Endothelial cell of umbilical vein (primary cell): ENCODE measurements around the gene RAB3IL1. TPM values are rescaled to one million over a fixed set of nuclear protein-coding genes. Genes with fewer than 3 reads are reported as not detected.
A peak's percentile ranks its signal among the peaks of the same experiment; 100 is the strongest.

Source experiments
- BruUV-seq: library from RNA; stranded (reverse); fragments of 400-500 nt; replicated peaks from 2 replicates; lab custom pipeline; 2021; lab: Mats Ljungman, UMichigan
- CTCF ChIA-PET: fragments of 300-600, 350-600 bp; sonication (Branson Sonifier 250); formaldehyde crosslinking; loops from one replicate; lab custom pipeline; 2021; ENCODE audit warnings: antibody characterized with exemption, inconsistent platforms; lab: Charles Lee
- POLR2A ChIA-PET: fragments of 300-600, 350-600 bp; sonication (Branson Sonifier 250); formaldehyde crosslinking; loops from one replicate; lab custom pipeline; 2021; ENCODE audit warnings: antibody characterized with exemption, inconsistent platforms; lab: Charles Lee
- DNase-seq: peaks from one replicate; pipeline ENCODE4 v3.0.0-alpha.2; 2011; ENCODE audit warnings: low read depth, low spot score
- FAIRE-seq: peaks from 2 replicates; lab custom pipeline; 2011; peaks lifted over from hg19 to GRCh38; lab: Jason Lieb, UNC
- H2AFZ ChIP-seq: 2 replicates; pipeline ENCODE4 v1.6.0; 2012; ENCODE audit warnings: low read depth, low read length, control low read depth, inconsistent platforms
- H3K27ac ChIP-seq: 2 replicates; pipeline ENCODE4 v1.5.1; 2011; ENCODE audit warnings: low read depth, mild to moderate bottlenecking, control low read depth, low read length, moderate library complexity; ENCODE audit not compliant: insufficient read depth
- H3K27me3 ChIP-seq, 2 experiments: 2 replicates each; pipeline versions ENCODE4 v1.6.0 to v1.6.1; 2011; ENCODE audit warnings: low read length in 2 of 2, mixed read lengths in 1 of 2; ENCODE audit not compliant: control insufficient read depth in 2 of 2, insufficient read depth in 2 of 2
- H3K36me3 ChIP-seq, 2 experiments: 2 replicates in 1 of 2; 3 replicates in 1 of 2; pipeline ENCODE4 v1.5.1; 2011; ENCODE audit warnings: low read length in 2 of 2, mild to moderate bottlenecking in 1 of 2, moderate library complexity in 1 of 2; ENCODE audit not compliant: control insufficient read depth in 2 of 2, insufficient read depth in 2 of 2; ENCODE audit errors: extremely low read depth in 1 of 2
- H3K4me1 ChIP-seq: 3 replicates; pipeline ENCODE4 v1.5.1; 2011; ENCODE audit warnings: mild to moderate bottlenecking, low read length; ENCODE audit not compliant: control insufficient read depth, insufficient read depth; ENCODE audit errors: extremely low read depth
- H3K4me2 ChIP-seq: 2 replicates; pipeline ENCODE4 v1.6.1; 2011; ENCODE audit warnings: low read length, control low read depth, mixed read lengths; ENCODE audit not compliant: insufficient read depth
- H3K4me3 ChIP-seq, 3 experiments: fragments of 200-600 bp in 1 of 3; sonication (generic), shearing (Covaris generic) in 1 of 3; replicated peaks in 1 of 3; 2 replicates each; pipeline ENCODE4 v1.5.1; 2011 to 2016; ENCODE audit warnings: control low read depth in 3 of 3, low read length in 3 of 3, mild to moderate bottlenecking in 2 of 3, inconsistent platforms in 1 of 3, low read depth in 1 of 3, moderate library complexity in 1 of 3; ENCODE audit not compliant: insufficient read depth in 1 of 3
- H3K79me2 ChIP-seq: 2 replicates; pipeline ENCODE4 v1.6.0; 2012; ENCODE audit warnings: low read length, inconsistent platforms; ENCODE audit not compliant: control insufficient read depth, insufficient read depth
- H3K9ac ChIP-seq: replicated peaks from 2 replicates; pipeline ENCODE3; 2011; ENCODE audit warnings: low read length, control low read depth; ENCODE audit not compliant: insufficient read depth; ENCODE audit errors: extremely low read depth
- H3K9me1 ChIP-seq: replicated peaks from 3 replicates; pipeline ENCODE4 v1.6.0; 2011; ENCODE audit warnings: mild to moderate bottlenecking, low read length; ENCODE audit not compliant: control insufficient read depth, insufficient read depth; ENCODE audit errors: extremely low read depth
- H3K9me3 ChIP-seq: replicated peaks from 2 replicates; pipeline ENCODE4 v1.5.1; 2012; ENCODE audit warnings: low read length, inconsistent platforms; ENCODE audit not compliant: control insufficient read depth, insufficient read depth
- H4K20me1 ChIP-seq: replicated peaks from 2 replicates; pipeline ENCODE3; 2011; ENCODE audit warnings: mild to moderate bottlenecking, low read length; ENCODE audit not compliant: control insufficient read depth, insufficient read depth; ENCODE audit errors: extremely low read depth
- CTCF ChIP-seq, 2 donors: IDR thresholded peaks; 1 replicate in 1 of 2; 2 replicates in 1 of 2; pipeline ENCODE4 v1.5.1; 2011; ENCODE audit warnings: low read length in 2 of 2, mild to moderate bottlenecking in 2 of 2, moderate library complexity in 2 of 2, control low read depth in 1 of 2, inconsistent platforms in 1 of 2, low read depth in 1 of 2; ENCODE audit not compliant: insufficient read depth in 1 of 2; ENCODE audit errors: extremely low read depth in 1 of 2
- EZH2 ChIP-seq: IDR thresholded peaks from 2 replicates; pipeline ENCODE4 v1.6.1; 2012; ENCODE audit warnings: borderline replicate concordance, low read depth, mild to moderate bottlenecking, moderate library complexity, low read length, inconsistent platforms; ENCODE audit not compliant: severe bottlenecking
- FOS ChIP-seq: IDR thresholded peaks from 2 replicates; pipeline ENCODE4 v1.6.1; 2011; ENCODE audit warnings: mild to moderate bottlenecking, low read length, moderate library complexity, borderline replicate concordance; ENCODE audit not compliant: insufficient read depth
- GATA2 ChIP-seq: IDR thresholded peaks from 2 replicates; pipeline ENCODE4 v1.7.0; 2011; ENCODE audit warnings: low read depth, mild to moderate bottlenecking, moderate library complexity, mixed read lengths, low read length; ENCODE audit not compliant: insufficient read length, insufficient read depth
- JUN ChIP-seq: IDR thresholded peaks from 2 replicates; pipeline ENCODE4 v1.6.1; 2011; ENCODE audit warnings: borderline replicate concordance, low read depth; ENCODE audit not compliant: insufficient read length, insufficient read depth
- MAX ChIP-seq: IDR thresholded peaks from 2 replicates; pipeline ENCODE4 v1.6.1; 2011; ENCODE audit not compliant: insufficient read depth, insufficient read length
- MYC ChIP-seq: IDR thresholded peaks from one replicate; pipeline ENCODE4 v1.6.1; 2011; ENCODE audit warnings: mild to moderate bottlenecking, low read depth, low read length
- POLR2A ChIP-seq: IDR thresholded peaks from 2 replicates; pipeline ENCODE4 v1.6.1; 2012; ENCODE audit warnings: low read depth, mild to moderate bottlenecking, control low read depth, low read length
- POLR2AphosphoS5 ChIP-seq: IDR thresholded peaks from 2 replicates; pipeline ENCODE4 v1.6.1; 2012; ENCODE audit warnings: low read depth, mild to moderate bottlenecking, control low read depth, low read length, moderate library complexity; ENCODE audit not compliant: insufficient read depth
- dilution Hi-C: fragments of 300-500 bp; cut with MboI; formaldehyde crosslinking; loops from one replicate; pipeline ENCODE4 v1.15.0; 2019; ENCODE audit warnings: low sequenced_read_pairs; ENCODE audit not compliant: extremely low pct_ligation_motif_present
- intact Hi-C: fragments of 100-400 bp; cut with micrococcal nuclease; formaldehyde crosslinking; loops from one replicate; pipeline ENCODE4 v1.10.0; 2022
- polyA plus RNA-seq, 4 experiments: library from polyadenylated mRNA; depleted of rRNA in 3 of 4; stranded (reverse) in 3 of 4; unstranded in 1 of 4; fragments of >200 nt; gene quantifications; 2 replicates each; pipeline versions ENCODE4 v1.2.1 to v1.2.3, GENCODE V29; 2011 to 2012; ENCODE audit warnings: missing spikeins in 1 of 4
- total RNA-seq: library from RNA; stranded (reverse); gene quantifications from 2 replicates; pipeline ENCODE4 v1.2.3, GENCODE V29; 2021

The RAB3IL1 gene
- total and polyA plus RNA-seq, 2 donors (not counting 3 experiments of a cell fraction or from before 2014, with no cell fraction given), result 1.8 to 3.6 TPM

- Histone ChIP-seq H2AFZ (peak overlapping the region; percentile 15), H4K20me1 (no peaks in the 10 kb centered on the region), H3K9ac (no peak overlapping the region), H3K4me1 (peaks cover 12% of the 10 kb centered on the region), H3K27ac (no peak overlapping the region), H3K4me3 (no peak overlapping the region), H3K36me3 (peaks cover 0 to 2% of the 10 kb centered on the region in 2 experiments), H3K9me1 (no peaks in the 10 kb centered on the region), H3K4me2 (no peak overlapping the region), H3K9me3 (no peaks in the 10 kb centered on the region), H3K27me3 (no peaks in the 10 kb centered on the region), H3K79me2 (no peaks in the 10 kb centered on the region)
- CTCF ChIA-PET, result interaction anchor here (0.8 to 6.6 kb wide), 22 partner anchors 9 to 241 kb away, joined by 3 to 127 read pairs (median 6); no protein-coding TSS in a partner anchor
- intact Hi-C loops (loop anchor here (1.0 kb wide), 6 partner anchors 17 to 237 kb away; no protein-coding TSS in a partner anchor), dilution Hi-C loops (no loop called here)
- peak; percentile 97 for FAIRE-seq
- DNase-seq, result peak; percentile 76
- BruUV-seq, result no TSS peak
- POLR2A ChIA-PET, result no interaction called here
- TF ChIP-seq GATA2, result no peak
- TF ChIP-seq FOS, result no peak
- no peak for TF ChIP-seq MAX
- TF ChIP-seq EZH2, result no peak
- TF ChIP-seq POLR2A, result no peak
- peak; percentile 95 to 99 for TF ChIP-seq CTCF (IDR thresholded peaks at IDR 0.05; ENCODE audit: extremely low read depth in 1 of 2, insufficient read depth in 1 of 2, low read depth in 1 of 2, low read length in 2 of 2)
- no peak for TF ChIP-seq MYC
- TF ChIP-seq POLR2AphosphoS5, result peak; percentile 78
- TF ChIP-seq JUN, result no peak
These were observed 46.2 kb downstream of the RAB3IL1 start for GRCh38 chr11:61871158-61871597.
